Purkinje cell (primary cell): Measurements from ENCODE around the gene DNAH12. TPM values are rescaled to one million over a fixed set of nuclear protein-coding genes. Genes with fewer than 3 reads are reported as not detected.

ENCODE experiments used
- polyA plus RNA-seq: library from polyadenylated mRNA; unstranded; fragments of >200 nt; fragmentation: Nextera tagmentation; gene quantifications from 2 replicates; pipeline ENCODE4 v1.2.1, GENCODE V29; 2014

Gene DNAH12
- 0.77 TPM in 1 of 2 replicates, not detected in the other for polyA plus RNA-seq

GRCh38 chr3:57544181-57545125, at the start of gene DNAH12:
DNAH12 (minus strand) TSS chr3:57544344; CDS start chr3:57542870, 1,474 bp downstream.

GRCh38 chr3:57555738-57556458, 11.8 kb upstream of the DNAH12 start, which contains the start of gene PDE12:
PDE12 (plus strand) TSS chr3:57556274; CDS start chr3:57556380, 106 bp downstream.

GRCh38 chr3:57292159-57292896, 251.8 kb downstream of the DNAH12 start, which contains the start of gene ASB14:
ASB14 (minus strand) TSS chr3:57292685; CDS start chr3:57292033, 652 bp downstream.

Other genes with a start within 250 kb of the DNAH12 start
- 4.4 and 6.7 TPM in 2 replicates for gene PDE12, start 11.9 kb upstream of the DNAH12 start, polyA plus RNA-seq
- 135 and 159 TPM in 2 replicates for gene ARF4, start 53.0 kb upstream of the DNAH12 start, polyA plus RNA-seq
- gene DENND6A, start 148.7 kb upstream of the DNAH12 start, polyA plus RNA-seq, result 3.2 and 6.3 TPM in 2 replicates
- gene SLMAP, start 212.0 kb upstream of the DNAH12 start, polyA plus RNA-seq, result 32.1 and 32.2 TPM in 2 replicates